ENCODE results near the gene GCNA.
"Not testable (repeated sequence)": the region's sequence is repeated elsewhere in the genome, so short reads cannot be mapped to it uniquely, and the experiment has no call there.

GCNA gene

GRCh38 chrX:71644406-71644805 is 66.2 kb downstream of the GCNA start:
- DNase-seq = not testable (repeated sequence)

- no peak for DNase-seq
These were observed 72.2 kb downstream of the GCNA start for GRCh38 chrX:71650333-71650969.

GRCh38 chrX:71652405-71652804 is 74.2 kb downstream of the GCNA start:
- DNase-seq = no peak

- DNase-seq = no peak
These were observed 75.1 kb downstream of the GCNA start for GRCh38 chrX:71653344-71653743.

- no peak for DNase-seq
These were observed 79.0 kb downstream of the GCNA start for GRCh38 chrX:71657267-71657666.

GRCh38 chrX:71659342-71659741 is 81.1 kb downstream of the GCNA start:
- no peak for DNase-seq

- DNase-seq = no peak
These were observed 81.7 kb downstream of the GCNA start for GRCh38 chrX:71659959-71660358.

GRCh38 chrX:71660562-71661416 is 82.6 kb downstream of the GCNA start:
- DNase-seq = no peak

GRCh38 chrX:71661919-71662318 is 83.7 kb downstream of the GCNA start:
- DNase-seq = no peak

- DNase-seq = not testable (repeated sequence)
These were observed 84.4 kb downstream of the GCNA start for GRCh38 chrX:71662654-71663053.
